ENCODE measurements around the gene EPS8L3.

Gene EPS8L3

DNA sequence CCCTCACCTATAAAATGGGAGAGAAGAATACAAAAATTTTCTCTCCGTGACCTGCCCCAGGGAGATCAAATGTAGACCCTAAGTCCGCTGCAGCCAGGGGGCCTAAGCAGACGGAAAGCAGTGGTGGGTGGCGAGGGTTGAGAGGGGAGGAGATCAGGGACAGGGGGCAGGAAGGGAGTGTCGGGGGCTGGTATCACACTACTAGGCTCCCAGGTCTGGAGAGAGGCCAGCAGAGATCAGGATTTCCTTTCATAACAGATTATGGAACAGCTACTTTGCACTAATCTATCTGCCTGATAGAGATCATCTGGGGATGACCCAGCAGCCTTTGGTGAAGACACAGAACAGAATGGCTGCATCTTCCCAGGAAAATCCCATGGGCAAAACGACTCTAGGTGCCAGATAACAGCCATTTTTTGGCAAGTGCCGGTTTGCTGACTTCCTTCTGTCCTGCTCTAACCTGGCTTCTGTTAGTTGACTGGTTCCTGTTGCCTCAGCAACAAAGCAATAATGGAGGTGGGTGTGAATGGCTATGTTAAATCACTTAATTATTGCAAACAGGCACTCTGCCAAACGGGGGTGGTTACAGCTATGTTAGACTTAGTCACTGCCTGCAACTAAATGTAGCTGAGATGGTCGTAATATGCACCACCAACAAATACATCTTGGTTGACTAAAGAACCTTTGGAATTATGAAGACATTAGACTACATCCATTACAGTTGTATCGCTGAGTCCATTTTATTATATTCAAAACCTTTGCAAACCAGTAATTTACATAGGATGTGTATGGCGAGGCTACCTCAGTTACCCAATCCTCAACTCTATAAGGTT lies 30.0 kb upstream of the EPS8L3 start:
- no peak for DNase-seq (ENCODE audit: low read depth)

DNA sequence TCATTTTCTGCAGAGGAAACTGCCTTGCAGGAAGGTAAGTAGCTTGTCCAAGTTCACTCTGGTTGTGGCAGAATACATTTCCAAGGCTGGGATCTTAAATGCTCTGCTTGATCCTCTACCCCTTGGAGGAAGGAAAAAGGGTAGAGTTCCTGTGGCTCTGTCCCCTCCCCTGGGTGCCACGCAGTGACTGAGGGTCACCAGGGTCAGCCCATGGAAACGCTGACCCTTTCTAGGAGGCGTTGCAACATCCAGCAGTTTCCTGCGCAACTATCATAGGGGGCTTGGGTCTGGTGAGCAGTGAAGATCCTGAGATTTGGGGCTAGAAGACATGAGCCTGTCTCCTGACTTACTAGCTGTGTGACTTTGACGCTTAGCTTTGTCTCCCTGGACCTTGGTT lies 29.4 kb upstream of the EPS8L3 start:
- no peak for DNase-seq (ENCODE audit: low read depth)

DNA sequence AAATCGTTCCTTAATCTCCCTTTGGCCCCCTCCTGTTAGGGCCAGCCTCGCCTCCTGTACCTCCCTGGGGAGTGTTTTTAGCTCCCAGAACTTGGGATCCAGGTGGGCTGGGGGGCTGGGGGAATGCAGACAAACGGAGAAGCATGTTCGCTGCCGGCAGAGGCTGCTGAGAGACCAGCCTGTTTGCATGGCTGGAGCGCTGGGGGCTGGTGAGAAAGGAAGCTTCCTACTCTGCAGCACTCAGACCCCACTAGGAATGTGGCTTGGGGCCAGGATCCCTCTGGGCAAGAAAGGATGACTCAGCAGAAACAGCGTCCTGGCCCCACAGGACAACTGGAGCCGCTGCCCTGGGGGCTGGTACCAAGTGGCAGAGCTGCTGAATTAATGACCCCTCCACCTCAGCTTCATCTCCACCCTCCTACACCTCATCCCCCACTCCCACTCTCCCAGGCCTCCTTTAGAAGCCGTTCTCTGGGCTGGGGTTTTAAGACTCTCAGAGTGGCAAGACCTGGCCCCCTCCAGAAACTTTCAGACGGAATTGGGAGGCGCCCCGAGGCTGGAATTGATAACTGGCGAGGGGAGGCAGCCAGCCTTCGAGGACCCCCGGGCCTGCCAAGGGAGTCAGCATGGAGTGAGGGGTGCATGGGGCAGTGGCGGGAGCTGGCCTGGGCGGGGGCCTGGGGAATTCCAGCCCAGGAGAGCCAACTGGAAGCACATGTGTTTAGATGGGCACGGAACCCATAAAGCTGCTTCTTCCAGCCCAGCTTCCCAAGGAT lies 28.5 kb upstream of the EPS8L3 start:
- DNase-seq (ENCODE audit: low read depth), result no peak

DNA sequence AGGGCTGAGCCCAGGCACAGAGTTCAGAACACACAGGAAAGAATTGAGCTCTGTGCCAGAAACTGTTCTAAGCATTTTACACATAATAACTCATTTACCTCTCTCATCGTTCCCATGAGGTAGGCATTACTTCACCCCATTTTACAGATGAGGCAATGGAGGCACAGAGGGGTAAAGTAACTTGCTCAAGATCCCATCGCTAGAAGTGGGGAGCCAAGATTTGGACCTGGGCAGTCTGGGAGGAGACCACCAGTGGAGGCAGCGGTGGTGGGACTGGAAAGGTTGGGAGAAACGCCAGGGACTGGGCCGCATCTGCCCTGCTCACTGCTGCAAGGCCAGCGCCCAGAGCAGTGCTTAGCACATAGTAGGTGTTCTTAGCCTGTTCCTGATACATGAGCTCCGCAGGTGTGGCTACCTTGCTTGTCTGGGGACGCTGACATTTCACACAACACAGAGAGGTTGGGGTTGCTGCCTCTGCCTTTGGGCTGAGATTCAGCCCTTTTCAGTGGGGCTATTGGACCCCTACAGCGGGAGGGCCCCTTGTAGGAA lies 27.8 kb upstream of the EPS8L3 start:
- DNase-seq (ENCODE audit: low read depth), result no peak

GRCh38 chr1:109790735-109791494 lies 27.2 kb upstream of the EPS8L3 start:
- DNase-seq (ENCODE audit: low read depth), result peak; percentile 71

DNA sequence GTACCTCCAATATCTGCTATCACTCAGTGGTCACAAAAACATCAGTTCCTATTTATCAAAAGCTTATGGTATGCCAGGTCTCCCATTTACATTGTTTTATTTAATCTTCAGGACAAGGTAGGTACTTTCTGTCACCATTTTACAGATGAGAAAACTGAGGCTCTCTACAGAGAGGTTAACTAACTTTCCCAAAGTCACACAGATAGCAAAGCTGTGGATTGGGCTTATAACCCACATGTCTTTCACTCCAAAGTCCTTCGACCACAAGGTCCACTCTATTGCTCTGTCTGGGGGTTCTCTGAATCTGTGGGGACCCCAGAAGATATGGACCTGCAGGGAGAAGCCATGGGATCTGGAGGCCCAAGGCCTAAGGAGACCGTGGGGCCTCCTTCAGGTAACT lies 26.6 kb upstream of the EPS8L3 start:
- no peak for DNase-seq (ENCODE audit: low read depth)

DNA sequence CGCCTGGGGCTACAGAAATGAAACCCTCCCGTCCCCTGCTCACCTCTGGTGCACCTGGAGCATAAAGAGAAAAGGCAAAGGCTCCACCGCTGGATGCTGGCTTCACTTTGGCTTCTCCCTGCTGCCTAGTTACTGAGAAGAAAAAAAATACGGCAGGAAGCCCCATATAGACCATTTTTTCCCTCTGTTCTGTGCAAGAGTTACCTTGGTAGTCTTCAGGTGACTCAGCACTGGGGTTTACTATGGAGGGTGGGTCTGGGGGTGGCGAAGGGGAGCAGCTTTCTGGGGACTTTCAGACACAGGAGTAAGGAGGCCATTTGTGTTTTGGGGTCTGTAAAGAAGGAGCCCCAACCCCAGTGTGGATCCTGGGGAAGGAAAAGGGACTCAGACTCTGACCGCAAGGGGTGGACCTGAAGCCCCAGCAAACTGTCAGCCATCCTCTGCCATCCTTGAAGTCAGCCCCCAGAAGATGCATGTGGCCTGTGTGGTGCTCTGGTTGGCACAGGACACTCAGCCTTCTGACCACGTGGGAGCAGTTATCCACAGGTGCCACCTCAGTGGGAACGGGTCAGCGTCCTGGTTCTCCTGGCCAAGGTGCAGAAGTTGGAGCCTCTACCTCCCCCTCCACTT lies 25.9 kb upstream of the EPS8L3 start:
- no peak for DNase-seq (ENCODE audit: low read depth)

DNA sequence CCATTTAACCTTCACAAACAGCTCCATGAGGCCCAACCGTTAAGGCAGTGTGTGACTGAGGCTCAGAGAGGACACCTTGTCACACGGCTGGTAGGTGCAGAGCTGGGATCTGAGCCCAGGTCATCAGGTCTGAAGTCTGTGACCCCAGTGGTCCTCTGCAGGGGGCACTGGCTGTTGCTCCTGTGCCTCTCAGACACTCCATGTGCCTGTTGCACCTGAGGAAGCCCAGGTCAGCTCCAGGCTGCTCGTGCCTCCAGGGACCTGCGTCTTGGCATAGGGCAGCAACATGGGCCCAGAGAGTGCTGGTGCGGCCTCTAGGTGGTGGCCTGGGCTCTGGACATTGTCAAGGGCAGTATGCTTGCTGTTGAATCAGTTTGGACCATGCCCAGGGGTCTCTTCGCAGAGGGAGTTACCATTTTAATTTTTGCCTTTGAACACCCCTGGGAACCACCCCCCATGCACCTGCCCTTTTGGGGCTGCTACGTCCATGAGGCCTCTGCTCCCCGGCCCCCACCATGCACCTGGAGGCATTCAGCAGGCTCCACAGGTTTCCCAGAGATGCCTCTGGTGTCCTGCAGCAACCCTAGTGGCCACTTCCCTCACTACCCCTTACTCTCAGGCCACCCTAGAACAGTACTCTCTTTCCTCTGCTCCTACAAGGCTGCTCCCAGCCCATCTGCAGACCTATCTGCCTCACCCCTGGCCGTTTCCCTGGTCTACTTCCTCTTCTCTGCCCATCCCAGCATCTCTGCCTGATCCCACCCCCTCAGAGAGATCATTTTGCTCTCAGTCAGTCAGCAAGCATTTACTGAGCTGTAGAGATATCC lies 25.2 kb upstream of the EPS8L3 start:
- DNase-seq (ENCODE audit: low read depth), result no peak

GRCh38 chr1:109787845-109788601 lies 24.3 kb upstream of the EPS8L3 start:
- no peak for DNase-seq (ENCODE audit: low read depth)

DNA sequence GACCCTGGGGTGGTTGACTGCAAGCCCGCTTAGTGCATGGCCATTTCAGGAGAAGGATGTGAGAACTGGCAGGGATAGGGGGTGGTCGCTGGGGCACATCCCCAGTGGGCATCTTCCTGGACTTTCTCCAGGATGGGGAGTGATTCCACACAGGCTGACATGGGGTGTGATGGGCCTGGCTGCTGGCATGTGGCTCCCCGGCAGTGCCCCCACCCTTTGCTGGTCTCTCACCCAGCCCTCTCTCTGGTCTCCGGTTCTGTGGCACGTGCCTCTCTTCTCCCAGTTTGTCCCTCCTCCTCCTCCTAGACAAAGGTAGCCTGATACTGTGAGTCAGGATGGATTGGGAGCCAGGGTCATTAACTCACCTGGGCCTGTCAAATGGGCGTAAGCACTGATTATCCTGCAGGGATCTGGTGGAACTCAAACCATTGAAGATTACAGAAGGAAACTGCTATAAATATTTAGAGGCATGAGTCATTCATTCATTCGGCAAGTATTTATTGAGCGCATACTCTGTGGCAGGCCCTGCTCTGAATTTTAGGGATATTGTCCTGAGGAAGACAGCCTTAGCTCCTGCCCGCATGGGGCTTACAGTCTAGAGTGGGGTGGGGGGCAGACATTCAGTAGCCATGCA lies 23.6 kb upstream of the EPS8L3 start:
- no peak for DNase-seq (ENCODE audit: low read depth)

DNA sequence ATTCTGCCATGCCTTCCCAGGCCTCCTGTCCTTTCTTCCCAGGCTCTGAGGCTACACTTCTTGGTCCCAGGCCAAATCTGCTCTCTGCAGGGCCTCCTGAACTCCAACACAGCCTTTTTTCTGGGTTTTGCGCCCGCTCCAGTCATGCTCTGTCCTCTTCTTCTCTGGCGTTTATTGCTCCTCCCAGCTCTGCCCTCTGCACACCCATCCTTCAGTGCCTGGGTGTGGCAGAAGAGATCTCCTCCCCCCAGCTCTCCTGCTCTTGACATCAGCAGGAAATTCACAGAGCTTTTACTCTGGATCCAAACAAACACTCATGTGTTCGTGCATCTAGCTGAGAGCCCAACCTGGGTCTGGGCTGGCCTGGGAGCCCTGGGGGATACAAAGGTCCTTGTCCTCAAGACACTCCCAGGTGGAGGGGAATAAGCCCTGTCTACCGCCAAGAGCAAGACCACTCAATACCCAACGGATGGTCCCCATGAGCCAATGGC lies 22.9 kb upstream of the EPS8L3 start:
- no peak for DNase-seq (ENCODE audit: low read depth)

- DNase-seq (ENCODE audit: low read depth), result no peak
Measured at GRCh38 chr1:109786112-109786480, 22.4 kb upstream of the EPS8L3 start.

GRCh38 chr1:109785446-109786111 lies 21.9 kb upstream of the EPS8L3 start:
- no peak for DNase-seq (ENCODE audit: low read depth)

DNA sequence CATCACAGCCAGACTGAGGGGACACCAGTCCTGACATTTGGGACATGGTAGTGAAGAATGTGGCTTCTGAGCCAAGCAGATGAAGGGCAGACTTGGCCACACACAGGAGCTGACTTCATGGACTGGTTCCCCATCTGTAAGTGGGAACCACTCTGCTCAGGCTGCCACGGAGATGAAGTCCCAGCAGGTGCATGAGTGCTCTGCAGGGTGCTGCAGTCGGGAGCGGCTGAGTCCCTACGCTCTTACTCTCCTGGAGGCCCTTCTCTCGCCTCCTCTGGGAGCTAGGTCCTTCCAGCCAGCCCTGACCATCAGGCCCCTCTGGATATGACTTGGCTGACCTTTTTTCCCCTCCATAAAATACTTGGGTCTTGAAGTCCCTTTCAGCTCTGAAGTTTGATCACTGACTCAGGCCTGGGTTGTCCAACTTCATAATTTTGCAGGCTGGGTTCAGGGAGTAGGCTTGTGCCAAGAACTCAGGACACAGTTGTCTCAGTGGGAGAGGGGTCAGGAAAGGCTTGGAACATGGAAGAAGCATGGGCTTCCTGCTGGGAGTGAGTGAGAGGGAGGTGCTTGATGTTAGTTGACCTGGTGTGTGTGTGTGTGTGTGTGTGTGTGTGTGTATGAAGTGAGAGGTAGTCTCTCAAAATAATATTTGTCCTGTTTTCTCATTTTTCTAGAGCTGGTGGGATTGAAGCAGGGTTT lies 21.0 kb upstream of the EPS8L3 start:
- no peak for DNase-seq (ENCODE audit: low read depth)

DNA sequence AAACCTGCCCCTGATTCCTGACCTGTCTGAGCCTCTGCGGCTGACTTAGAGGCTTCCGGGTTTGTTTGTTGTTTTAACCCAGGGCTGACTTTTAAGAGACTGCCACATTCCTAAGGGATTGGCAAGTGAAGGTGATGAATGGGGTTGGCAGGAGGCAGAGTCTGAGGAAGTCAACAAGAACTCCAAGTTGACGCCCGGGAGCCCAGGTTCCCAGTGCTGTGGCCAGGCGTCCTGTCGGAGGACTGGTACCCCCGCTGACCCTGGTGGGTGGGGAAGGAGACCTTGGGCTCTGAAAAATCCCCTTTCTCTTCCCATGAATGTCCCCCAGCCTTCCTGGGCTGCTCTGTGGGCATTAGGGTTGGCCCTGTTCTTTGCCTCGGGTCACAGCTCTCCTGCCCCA lies 19.7 kb upstream of the EPS8L3 start:
- DNase-seq (ENCODE audit: low read depth), result no peak

DNA sequence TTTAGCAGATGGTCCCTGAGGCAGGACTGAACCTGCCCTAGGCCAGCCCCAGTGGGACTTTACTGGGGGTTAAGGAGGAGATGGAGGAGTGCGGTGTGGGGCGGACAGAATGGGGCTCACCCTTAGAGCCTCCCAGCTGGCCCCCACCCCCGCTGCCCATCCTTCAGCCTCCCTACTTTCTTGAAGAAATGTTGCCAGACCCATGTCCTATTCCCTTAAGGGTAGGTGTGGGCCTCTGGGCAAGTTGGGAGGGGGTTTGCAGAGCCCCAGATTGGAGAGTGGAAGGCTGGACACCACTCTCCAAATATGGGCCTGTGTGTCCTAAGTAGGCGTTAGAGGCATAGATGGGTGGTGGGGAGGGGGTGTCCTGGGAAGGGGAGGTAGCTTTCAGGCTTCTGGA lies 19.2 kb upstream of the EPS8L3 start:
- no peak for DNase-seq (ENCODE audit: low read depth)

DNA sequence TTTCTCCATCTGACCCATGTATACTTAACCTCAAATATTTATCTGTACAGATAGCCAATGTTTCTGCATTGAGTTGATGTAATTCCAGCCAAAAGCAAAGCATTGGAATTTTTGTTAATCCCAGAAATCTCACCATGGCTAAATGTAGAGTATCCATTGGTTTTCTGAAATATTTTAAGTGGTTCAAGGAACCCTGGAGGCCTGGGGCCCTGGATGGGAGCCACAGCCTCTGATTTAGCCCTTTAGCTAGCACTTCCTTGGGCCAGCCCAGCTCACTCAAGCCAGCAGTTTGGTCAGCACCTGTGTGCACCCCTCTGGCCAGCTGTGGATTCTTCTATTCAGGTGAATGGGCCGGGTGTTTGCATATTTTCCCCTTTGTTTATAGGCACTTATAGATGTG lies 18.8 kb upstream of the EPS8L3 start:
- no peak for DNase-seq (ENCODE audit: low read depth)

GRCh38 chr1:109781806-109782205 lies 18.1 kb upstream of the EPS8L3 start:
- DNase-seq (ENCODE audit: low read depth), result no peak

GRCh38 chr1:109780982-109781381 lies 17.3 kb upstream of the EPS8L3 start:
- DNase-seq (ENCODE audit: low read depth), result no peak

Data from activated T-helper 1 cell treated with Interleukin-2 at 50 U/mL for 16 hours (primary cell).